ENCODE data around the gene KCTD16.

The KCTD16 gene

GRCh38 chr5:144352330-144352729 is 181.7 kb downstream of the KCTD16 start:
- DNase-seq = no peak

DNA sequence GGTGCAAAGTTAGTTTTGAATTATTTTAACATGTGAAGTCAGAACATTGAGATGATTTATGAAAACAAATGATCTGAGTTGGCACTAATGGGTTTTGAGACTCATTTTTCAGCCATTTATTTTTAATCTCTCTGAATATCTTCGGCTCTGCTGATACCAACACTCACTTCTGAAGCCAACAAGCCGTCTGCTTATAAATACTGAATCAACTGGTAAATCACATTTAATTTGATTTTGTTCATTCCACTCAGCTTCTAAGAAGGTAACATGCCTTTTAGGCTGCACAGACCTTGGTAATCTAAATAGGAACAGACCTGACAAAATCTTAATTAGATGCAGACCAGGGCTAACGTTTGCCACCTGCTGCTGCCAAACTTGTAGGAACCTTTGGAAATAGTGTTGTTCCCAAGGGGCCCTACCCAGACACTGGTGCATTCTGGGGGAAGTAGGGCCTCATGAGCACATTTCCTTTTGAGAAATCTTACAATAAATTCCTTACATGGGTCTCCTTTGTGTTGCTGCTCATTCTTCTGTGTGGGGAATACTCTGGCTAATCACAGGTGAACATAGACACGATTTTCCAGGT is 182.2 kb downstream of the KCTD16 start:
- DNase-seq = no peak

DNA sequence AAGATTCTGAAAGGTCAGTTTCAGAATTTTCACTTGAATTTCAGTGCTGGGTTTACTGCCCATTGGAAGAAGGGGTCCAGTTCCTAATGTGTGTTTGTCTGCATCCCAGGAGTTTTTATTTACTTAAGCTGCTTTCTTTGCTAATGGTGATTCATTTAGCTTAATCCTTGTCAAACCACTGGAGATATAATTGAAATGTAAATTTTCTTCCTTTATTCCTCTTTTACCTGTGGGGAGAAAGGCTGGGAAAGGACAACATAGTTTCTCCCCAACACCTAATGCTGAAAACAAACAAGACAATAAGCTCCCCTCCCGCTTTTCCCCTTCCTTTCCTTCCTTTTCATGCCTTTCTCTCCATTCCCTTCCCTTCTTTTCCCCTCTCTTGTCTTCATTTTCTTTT is 185.8 kb downstream of the KCTD16 start:
- no peak for DNase-seq

- no peak for DNase-seq
These were observed 190.7 kb downstream of the KCTD16 start for GRCh38 chr5:144361406-144361805.

DNA sequence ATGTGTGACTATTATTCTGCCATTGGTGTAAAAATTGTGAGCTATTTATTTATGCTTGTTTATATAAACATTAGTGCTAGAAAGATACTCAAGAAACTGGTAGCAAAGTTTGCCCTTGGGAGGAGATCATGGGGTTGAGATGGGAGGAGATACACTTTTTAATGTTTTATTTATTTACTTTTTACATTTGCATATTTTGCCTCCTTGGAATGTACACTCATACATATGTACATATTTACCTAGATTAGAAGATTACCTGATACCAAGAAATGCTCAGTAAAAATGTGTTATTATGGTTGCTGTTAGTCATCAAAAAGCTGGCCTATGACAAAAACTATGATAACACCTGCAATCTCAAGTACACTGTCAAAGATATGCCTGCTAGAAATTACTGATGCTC is 195.2 kb downstream of the KCTD16 start:
- no peak for DNase-seq

DNA sequence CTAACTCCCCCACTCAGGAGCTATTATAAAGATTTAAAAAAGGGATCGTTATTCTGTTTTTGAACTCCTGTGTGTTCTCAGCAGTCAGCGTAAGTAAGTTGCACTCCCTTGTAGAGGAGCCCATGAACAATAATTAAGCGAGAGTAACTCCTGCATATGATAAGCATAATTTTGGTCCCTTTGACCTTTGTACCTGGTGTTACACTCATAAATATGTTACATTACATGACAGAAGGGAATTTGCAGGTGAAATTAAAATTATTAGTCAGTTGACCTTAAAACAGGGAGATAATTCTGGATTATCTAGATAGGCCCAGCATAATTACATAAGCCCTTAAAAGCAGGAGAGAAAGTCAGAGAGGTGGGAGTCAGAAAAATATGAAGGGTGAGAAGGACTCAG is 197.3 kb downstream of the KCTD16 start:
- no peak for DNase-seq

- no peak for DNase-seq
These were observed 197.9 kb downstream of the KCTD16 start for GRCh38 chr5:144368556-144368955.

GRCh38 chr5:144369006-144369405 is 198.3 kb downstream of the KCTD16 start:
- no peak for DNase-seq

- no peak for DNase-seq
These were observed 199.6 kb downstream of the KCTD16 start for GRCh38 chr5:144370273-144370672.

GRCh38 chr5:144374637-144375036 is 204.0 kb downstream of the KCTD16 start:
- no peak for DNase-seq

GRCh38 chr5:144377207-144377606 is 206.5 kb downstream of the KCTD16 start:
- no peak for DNase-seq

- DNase-seq = no peak
These were observed 208.0 kb downstream of the KCTD16 start for GRCh38 chr5:144378681-144379080.

GRCh38 chr5:144385597-144385996 is 214.9 kb downstream of the KCTD16 start:
- no peak for DNase-seq

- no peak for DNase-seq
These were observed 215.6 kb downstream of the KCTD16 start for GRCh38 chr5:144386315-144386714.

DNA sequence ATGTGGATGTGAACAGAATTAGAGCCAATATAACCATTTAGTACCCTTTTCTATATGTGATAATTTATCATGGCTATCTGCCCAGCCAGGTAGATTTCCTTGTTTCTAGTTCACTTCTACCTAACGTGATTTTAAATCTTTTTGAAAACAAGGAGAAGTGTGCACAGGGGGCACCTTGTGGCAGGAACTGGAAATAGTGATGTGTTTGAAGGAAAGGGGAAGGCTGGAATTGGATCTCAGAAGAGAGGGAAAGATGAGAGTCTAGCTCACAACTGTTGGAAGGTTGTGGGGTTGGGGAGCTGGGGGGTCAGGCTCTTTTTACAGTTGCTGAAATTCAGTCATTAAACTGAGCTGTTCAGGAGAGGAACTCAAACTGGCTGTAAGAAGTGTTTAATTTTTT is 219.5 kb downstream of the KCTD16 start:
- no peak for DNase-seq

DNA sequence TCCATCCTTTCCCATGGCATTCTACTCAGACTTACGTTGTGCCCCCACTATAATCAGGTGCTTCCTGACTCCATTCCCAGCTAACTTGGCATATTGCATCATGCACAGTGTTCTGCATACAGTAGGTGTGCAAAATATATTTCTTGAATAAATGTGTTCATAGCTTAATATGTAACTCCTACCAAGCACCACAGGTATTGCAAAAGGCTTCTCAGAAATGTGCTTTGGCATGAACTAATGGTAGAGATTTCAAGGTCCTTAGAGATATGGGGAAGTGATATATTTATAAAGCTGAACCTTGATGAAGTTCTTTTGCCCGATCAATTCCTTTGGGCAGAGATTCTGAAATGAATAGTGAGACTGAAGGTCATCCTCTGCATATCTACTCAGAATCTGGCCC is 220.4 kb downstream of the KCTD16 start:
- DNase-seq = no peak

- no peak for DNase-seq
These were observed 223.2 kb downstream of the KCTD16 start for GRCh38 chr5:144393641-144394435.

- DNase-seq = no peak
These were observed 225.0 kb downstream of the KCTD16 start for GRCh38 chr5:144395704-144396103.

GRCh38 chr5:144403058-144403457 is 232.4 kb downstream of the KCTD16 start:
- no peak for DNase-seq

DNA sequence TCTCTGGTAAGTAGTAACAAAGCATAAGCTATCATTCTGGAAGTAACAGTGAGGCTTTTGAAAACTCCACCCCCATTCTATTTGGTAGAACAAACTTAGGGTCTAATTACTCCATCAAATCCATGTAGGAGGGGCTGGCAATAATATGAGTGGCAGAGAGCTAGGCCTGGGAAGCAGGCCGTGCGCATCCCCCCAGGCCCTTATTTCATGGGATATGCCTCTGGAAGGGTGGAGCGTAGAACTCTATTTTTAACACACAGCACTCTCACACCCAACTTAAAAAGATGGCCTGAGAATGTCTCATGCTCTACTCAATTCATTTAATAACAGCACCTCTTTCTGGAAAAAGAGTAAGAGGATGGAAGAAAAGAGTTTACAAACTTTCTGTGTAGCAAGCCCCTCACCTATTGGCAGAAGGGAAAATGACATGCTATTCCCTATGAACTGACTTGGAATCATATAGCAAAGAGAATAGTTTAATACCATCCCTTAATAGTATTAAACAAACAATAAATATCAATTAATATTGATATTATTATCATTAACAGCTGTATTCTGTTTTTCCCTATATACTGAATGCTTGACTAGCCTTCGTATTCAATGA is 233.2 kb downstream of the KCTD16 start:
- DNase-seq = no peak

DNA sequence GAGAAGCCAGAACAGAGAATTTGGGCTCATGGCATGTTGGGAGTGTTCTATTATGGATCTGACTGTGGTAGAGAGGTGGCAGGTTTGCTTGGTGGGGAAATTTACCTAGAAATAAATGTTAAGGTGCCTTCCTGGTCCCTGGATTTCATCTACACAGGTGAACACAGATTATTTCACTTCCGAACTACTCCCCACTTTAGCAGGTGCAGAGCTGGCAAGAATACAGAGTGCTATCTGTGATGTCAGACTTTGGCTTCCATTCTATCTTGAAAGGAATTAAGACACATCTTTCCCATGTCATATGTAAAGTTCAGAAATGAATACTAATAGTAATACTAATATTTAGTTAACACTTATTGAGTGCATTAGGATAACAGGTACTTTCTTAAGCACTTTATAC is 234.0 kb downstream of the KCTD16 start:
- no peak for DNase-seq

DNA sequence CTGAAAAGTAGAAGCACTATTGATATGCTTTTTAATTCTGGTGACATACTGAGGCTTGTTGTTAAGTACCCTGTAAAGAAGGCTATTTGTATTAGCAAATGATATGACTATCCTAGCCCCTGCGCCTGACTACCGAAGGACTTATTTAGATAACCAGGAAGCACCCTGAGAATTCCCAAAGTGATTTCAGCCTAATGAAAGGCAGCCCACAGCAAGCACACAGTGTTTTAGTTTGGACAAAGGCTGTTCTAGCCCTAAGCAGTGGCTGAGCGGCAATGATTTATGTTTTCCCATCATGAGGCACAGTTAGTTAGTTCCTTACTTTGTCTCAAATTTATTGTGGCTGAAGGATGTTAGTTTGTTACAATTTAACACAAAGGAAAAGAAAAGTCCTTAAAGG is 235.3 kb downstream of the KCTD16 start:
- DNase-seq = no peak

- DNase-seq = no peak
These were observed 235.8 kb downstream of the KCTD16 start for GRCh38 chr5:144406442-144406841.

Data from activated CD4-positive, CD25-positive, alpha-beta regulatory T cell treated with anti-CD3 and anti-CD28 coated beads, Interleukin-2, amount 50 U/mL, for 72 hours (primary cell).